Stimulated activated CD4-positive, alpha-beta T cell treated with anti-CD3 and anti-CD28 coated beads, Interleukin-1b, Interleukin-23, amount 100 ng/mL, for 48 hours (primary cell): ENCODE measurements around the gene LRAT.
"Not testable (repeated sequence)": the region's sequence is repeated elsewhere in the genome, so short reads cannot be mapped to it uniquely, and the experiment has no call there.

Experiments
- DNase-seq: peaks from one replicate; pipeline ENCODE4 v3.0.0-alpha.2; 2020

The LRAT gene

DNA sequence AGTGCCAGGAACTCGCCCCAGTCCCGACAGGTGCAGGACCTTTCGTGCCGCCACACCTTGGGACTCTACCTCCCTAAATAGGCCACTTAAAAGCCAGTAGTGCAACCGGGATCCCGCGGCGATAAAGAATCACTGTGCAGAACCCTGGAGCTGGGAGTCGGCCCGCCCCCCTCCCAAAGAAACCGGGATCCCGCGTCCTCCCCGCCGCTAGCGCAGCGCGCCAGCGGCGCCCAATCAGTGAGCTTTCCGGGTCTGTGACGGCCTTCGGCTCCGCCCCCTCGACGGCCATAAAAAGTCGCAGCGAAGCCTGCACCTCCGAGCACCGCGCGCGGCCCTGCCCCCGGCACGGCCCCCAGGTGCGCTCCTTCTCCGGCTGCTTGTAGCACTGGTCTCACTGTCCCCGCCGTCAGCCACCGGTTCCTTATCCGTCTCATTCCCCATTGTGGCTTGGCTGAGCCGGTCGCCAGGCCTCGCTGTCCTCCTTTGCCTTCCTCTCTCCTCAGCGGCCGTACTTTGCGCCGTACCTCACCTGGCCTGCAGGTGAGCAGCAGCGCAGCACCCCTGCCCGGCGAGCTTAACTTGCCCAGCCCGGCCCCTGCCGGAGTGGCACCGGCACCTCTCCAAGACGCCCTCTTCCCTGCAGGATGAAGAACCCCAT lies at the start of gene LRAT:
LRAT (plus strand) TSS at position 318 of the 658 bp plus-strand sequence; CDS start at position 645, 327 bp downstream.
- DNase-seq = peak; percentile 37

DNA sequence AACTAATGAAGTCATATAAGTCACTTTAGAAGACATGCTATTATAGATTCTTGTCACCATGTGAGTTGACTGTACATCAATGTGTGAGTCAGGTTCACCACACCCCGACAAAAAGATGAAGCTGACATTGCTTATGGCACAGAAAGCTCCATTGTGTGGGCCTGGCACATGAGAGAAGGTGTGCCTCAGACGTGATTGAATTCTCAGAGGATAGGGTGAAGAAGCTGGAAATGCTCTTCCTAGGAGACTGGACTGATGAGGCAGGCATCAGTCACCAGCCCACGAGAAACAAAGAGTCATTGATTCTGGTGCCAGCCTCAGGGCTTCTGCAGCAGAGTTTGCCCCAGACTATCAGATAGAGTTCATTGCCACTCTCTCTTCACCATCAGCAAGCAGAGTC lies 35.9 kb upstream of the LRAT start:
- DNase-seq = no peak

DNA sequence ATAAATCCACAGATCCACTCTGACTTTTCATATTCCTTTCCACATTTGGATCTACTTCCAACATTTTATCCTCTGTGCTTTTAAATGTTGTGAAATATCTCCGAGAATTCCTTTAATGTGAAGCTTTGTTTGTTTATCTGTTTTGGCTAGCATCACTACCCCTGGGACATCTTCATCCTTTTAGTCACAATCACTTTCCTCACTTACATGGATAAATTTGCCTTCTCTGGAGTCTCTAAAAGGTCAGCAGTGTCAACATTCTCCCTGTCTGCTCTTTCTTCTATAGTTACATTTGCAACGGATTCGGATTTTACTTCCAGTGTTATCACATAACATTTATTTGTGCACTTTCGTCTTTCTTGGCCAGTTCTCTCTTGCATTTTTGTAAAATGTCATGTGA lies 34.2 kb upstream of the LRAT start:
- DNase-seq = no peak

DNA sequence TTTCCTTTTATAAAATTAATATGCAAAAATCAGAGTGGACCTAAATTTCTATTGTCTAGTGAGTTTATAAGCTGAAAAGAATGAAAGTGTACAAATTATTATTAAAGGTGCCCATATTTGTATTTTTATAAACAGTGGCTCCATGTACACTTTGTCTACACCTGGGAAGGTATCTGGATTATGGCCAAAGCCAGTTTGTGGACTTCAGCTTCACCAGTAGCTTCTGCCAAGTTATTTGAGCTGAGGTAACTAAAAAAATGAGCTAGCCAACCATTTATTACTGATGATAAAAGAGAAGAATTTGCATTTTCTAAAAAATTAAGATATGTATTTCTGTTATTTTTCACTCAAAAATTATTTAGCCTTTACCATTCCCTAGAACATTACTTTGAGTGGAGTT lies 32.3 kb upstream of the LRAT start:
- DNase-seq = no peak

DNA sequence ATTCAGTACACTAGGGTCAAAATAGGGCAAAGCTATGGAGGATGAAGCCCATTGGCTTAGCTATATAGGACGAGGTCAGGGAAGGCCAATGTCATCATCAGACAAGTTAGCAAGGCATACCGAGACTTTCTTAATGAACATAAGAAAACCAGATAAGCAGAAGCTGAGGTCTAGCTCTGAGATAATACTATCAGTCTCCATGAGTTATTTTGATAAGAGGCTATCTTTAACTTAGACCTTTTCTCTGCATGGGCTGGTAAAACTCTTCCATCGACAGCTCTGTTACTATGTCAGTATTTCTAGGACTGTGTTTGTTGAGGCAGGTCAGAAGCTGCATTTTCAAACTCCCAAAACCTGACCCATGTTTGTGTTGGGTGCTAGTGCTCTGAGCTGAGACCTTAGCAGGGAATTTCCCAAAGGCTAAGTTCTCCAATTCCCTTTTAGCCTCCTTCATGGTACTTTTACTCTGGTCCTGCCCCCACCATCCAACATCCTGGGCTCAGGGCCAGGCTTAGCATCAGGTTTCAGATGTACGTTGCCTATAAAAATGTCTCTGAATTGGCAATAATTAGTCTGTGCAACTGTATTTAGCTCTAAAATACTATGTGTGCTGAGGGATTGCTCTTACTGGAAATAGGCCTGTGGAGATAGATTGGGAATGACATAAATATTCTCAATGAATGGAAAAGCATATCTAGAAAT lies 29.3 kb upstream of the LRAT start:
- DNase-seq = no peak

DNA sequence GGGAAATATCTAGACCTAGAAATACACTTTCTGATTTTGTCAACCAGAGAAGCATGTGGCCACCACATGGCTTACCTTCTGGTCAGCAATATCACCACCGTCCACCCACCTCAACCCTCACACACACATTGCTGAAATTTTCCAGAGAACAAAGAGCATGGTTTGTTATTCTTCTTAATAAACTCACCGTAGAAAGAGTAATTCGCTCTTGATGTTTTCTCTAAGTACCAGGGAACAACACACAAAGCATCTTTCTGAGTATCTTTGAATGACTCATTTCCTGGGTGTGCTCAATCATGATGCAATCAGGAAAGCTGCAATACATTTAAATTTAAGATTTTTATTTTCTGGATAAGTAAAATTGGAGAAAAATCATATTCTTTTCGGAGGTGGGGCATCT lies 24.7 kb upstream of the LRAT start:
- no peak for DNase-seq

DNA sequence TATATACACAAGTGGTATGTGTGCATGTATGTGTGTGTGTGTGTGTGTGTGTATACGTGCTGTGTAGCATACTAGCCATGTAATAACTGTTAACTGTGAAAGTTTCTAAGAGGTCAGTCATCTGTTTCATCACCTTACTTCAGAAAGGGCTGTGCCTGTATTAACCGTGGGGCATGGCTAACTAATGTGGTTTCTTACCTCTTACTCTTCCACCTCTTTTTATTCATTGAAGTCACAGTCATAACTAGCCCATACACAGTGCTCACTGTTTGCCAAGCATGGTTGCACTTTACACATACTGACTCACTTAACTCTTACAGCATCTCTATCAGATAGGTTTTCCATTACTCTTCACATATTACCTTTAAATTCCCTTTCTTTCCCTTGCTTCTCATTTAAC lies 23.7 kb upstream of the LRAT start:
- no peak for DNase-seq

DNA sequence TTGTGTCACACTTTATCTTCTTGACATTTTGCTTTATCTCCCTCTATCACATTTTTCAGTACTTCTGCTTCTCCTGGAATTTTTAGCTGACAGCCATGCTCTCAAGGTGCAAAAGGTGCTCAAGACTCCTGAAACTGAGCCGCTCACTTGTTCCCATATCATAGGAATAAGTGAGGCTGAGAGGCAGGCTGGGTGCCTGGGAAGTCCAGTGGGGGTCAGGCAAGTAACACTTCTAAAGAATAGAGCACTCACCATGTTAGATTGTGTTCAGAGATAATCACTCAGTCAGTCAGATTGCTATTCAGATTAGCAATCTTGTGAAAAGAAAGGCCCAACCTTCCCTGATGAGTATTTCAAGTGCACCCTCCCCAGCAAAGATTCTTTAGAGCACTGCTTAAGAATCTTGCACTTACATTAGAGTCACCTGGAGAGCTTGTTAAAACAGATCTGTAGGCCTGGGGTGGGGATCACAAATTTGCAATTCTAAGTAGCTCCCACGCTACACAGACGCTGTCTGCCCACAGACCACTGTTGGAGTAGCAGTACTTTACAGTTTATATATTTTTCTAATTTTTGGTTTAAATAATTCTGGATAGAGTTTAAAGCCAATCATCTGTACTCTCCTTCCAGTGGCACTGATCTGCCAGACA lies 23.1 kb upstream of the LRAT start:
- no peak for DNase-seq

DNA sequence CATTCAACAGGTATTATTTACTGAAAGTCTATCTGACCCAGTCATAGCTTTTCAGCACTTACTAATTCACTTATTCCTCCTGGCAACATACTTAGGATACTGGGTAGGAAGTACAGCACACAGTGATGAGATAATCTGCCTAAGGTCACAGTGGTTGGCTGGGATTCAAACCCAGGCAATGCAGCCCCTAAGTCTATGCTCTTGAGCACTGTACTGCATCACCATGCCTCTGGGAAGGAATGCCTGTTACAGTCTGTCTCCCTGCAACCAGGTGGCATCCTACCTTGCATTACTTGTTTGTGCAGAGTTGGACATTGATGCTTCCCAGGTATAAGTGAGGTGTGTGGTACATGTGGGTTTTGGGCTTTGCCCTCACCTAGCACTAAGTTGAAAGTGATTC lies 21.5 kb upstream of the LRAT start:
- no peak for DNase-seq

DNA sequence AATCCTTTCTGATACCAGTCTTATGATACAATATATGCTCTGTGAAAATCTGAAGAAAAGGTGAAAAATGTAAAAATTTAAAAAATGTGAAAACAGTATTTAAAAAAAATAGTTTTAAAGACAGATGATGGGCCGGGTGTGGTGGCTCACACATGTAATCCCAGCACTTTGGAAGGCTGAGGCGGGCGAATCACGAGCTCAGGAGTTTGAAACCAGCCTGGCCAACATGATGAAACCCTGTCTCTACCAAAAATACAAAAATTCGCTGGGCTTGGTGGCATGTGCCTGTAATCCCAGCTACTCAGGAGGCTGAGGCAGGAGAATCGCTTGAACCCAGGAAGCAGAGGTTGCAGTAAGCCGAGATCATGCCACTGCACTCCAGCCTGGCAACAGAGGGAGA lies 20.2 kb upstream of the LRAT start:
- DNase-seq = not testable (repeated sequence)

DNA sequence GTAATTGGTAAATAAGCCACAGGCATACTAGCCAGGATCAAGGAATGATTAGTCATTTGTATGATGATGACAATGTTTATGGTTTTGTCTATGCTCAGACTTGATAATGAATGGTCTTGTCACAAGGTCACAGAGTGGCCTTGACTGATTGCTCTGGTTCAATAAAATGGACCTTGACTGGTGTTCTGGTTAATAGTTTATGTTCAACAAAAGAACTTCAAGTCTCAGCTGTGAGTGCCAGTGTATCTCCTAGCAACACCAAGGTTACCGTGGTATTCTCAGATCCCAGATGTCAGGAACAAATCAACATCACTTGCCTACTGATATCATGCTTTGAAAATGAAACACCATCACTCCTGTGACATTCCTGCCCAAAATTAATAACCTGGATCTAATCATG lies 16.3 kb upstream of the LRAT start:
- DNase-seq = no peak

DNA sequence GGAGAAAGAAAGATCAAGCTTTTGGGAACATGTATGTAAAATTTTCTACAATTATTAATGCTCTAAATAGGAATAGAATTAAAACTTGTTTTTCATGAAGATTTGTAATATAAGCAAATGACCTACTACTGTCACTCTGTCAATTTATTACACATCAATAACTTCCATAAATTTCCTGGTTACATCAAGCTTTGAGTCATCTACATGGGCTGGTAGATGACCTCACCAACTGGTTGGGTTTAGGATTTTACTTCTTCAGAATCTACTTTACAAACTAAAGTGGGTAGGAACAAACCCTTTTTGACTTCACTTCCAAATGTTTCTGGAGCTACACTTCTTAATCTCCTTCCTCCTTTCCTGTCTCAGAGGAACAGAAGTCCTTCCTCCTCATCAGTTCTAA lies 12.0 kb upstream of the LRAT start:
- DNase-seq = no peak

DNA sequence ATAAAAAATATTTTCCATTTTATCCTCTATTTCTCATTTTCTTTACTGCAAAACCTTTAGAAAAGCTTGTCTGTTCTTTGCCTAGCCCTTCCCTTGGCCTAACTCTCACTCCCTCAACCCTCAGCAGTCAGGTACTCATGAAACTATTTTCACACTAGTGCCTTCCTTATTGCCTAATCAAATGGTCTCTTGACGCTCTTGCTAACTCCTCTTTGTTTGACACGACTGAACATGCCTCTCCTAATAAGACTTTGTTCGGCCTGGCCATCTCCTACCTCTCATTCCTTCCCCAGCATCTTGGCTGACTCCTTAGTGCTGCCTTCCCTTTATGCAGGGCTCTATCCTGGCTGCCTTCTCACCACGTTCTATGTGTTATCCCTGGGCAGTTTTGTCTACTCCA lies 11.1 kb upstream of the LRAT start:
- DNase-seq = no peak

DNA sequence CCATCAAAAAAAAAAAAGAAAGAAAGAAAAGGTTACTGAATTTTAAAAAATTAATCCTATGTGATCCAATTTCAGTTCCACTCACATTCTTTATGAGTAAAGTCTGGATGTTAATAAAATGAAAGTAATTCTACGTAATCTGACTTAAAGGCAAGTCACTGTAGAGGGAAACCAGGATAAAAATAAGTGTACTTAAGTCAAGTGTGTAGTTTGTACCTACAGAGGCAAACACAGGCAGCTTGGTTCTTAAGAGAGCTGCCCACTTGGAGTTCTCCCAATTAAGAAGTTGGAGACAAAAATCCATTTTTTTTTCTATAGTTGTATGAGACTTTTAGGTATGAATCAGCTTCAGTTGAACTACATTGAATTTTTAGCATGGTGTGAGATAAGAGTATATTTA lies 7.0 kb upstream of the LRAT start:
- DNase-seq = no peak

DNA sequence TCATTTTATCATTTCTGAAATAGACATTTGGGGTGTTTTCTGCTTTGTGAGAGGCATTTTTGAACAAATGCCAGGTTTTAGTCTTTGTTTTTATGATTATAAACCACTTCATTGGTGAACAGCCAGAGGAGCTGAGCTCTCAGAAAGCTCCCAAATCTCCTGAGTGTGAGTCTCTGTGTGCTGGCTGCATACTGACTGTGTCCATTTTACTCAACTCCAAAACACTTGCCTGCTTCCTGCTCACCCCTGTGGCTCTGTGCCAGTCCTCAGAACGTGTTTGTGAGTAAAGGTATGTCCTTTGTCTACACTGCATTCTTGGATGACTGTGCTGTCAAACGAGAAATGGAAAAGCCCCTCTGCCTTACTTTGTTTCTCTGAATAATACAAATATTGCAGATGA lies 5.4 kb upstream of the LRAT start:
- DNase-seq = no peak

DNA sequence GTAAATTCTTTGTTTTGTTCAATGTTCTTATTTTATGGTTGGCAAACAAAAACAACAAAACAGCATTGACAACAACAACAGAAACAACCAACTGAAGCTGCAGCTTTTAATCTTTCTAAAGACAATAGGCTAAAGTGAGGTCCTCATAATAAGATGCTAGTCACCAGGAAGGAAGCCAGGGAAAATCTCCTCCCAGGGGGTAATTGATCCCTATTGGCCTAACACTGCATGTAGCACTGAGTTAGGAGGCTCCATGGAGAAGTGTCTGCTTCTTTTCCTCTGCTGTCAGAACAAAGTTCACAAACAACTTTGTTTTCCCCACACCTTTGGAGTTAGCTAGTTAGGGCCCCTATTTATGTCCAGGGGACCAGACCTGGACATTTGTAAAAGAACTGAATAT lies 4.7 kb upstream of the LRAT start:
- DNase-seq = no peak

DNA sequence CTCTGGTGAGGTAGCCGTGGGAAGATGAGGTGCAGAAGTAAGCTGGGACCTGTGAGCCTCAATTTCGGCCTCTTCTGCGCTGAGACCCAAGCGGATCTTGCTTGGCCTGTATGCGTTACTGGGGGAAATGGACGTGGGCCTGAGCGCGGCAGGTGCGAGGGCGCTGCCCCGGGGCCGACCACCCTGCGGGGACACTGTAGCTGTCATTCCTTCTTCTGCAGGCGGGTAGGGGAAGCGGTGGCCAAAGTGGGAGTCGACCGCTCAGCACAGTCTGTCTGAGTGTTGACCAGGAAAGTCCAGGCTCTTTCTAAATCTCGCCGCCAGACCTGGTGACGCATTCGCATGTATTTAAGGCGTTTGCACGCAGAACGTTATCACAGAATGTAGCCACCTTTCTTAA lies 3.3 kb upstream of the LRAT start:
- no peak for DNase-seq

DNA sequence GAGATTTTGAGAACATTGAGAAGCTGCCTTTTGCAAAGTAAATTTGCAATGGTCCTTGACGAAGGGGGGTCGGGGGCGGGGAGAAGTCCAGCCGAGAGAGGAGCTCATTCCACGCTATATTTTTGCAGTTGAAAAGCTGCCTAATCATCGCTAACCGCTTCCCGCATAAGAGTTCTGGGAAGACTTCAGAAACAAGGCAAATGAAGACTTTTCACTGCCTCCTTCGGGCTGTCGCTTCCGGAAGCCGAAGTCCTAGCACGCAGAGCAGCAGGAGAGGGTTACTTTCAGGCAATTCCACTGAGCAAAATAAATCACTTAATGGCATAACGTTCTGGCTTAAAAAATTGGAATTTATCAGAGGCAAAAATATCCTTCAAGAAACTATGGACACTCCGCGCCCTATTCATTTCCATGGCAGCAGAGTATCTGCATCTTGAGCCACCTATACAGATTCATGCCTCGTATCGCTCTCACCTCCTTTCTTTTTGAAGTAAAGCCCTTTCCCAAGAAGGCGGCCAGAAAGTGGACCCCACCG lies 2.6 kb upstream of the LRAT start:
- DNase-seq = no peak

DNA sequence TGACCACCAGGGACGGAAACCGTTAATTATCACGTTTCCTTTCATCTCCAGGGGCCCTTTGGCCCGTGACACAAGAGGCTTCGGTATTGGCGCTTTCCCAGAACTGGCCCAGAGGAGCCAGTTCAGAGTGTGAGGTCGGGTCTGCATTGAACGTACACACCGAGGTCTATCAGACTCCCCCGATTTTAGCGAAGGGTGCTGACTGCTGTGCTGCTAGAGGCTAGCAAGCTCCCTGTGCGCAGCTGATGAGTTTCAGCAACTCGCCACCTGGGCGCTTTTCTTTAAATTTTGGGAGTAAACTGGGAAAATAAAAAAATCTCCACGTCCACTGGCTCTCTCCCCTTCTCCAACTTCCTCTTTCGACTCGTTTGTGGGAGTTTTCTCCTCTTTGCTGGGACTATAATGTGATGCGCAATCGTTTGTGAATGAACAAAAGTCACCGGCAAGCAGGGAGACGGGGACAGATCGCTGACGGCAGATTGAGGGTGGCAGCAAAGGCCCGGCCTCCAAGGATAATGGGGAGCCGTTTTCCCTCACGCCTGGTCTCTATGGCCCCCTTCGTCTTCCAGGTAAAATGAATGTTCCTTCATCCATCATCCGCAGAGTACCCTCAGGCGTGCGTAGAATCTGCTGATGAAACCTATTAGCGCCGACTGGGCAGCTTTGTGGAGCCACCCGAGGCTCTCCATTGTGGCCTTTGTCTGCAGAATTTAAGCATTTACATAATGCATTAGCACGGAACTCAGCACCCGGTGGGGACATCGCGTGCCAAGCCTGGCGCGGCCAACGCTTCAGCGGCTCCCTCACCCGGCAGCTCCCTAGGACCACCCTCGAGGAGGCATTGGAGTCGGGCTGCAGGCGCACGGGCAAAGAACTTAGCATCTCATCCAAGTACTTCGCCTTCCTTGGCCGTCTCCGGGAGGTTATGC lies 1.6 kb upstream of the LRAT start:
- DNase-seq = no peak

DNA sequence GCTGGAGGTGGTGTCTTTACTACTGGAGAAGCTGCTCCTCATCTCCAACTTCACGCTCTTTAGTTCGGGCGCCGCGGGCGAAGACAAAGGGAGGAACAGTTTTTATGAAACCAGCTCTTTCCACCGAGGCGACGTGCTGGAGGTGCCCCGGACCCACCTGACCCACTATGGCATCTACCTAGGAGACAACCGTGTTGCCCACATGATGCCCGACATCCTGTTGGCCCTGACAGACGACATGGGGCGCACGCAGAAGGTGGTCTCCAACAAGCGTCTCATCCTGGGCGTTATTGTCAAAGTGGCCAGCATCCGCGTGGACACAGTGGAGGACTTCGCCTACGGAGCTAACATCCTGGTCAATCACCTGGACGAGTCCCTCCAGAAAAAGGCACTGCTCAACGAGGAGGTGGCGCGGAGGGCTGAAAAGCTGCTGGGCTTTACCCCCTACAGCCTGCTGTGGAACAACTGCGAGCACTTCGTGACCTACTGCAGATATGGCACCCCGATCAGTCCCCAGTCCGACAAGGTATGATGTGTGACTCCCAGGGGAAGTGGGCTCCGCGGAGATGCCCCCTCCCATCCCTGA lies 634 bp downstream of the LRAT start:
- no peak for DNase-seq

DNA sequence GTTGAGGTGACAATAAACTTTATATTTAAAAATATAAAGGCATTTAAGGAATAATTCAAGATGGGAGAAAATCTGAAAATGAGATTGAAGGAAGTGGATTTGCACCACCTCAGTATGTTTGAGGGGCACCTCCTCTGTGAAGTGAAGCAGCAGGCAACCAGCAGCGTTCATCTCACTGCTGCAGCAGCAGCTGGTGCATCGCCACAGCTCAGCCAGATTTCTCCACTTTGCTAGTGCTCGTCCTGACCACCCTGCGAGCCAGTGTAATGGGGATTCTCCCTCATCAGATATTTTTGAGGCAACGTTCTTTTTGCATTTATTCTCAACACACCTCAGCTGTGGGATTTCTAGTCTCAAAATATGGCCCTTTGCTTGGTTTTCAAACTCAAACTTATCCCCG lies 13.9 kb downstream of the LRAT start:
- no peak for DNase-seq

DNA sequence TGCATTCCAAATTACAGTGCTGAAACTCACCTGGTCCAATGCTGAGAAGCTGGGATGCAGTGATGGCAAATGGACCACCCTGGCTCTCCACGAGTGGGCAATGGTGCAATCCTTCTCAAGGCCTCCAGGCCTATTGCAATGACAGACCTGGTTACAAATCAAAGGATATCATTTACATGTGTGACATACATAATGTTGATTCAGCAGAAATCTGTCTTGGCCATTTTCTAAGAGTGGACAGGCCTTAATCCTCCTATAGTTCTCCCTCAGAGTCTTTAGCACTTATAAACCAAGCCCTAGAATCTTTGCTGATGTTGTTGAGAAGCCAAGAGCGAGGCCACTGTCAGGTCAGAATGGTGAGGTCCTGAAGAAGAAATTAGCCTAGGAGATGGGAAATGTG lies 17.1 kb downstream of the LRAT start:
- DNase-seq = no peak

DNA sequence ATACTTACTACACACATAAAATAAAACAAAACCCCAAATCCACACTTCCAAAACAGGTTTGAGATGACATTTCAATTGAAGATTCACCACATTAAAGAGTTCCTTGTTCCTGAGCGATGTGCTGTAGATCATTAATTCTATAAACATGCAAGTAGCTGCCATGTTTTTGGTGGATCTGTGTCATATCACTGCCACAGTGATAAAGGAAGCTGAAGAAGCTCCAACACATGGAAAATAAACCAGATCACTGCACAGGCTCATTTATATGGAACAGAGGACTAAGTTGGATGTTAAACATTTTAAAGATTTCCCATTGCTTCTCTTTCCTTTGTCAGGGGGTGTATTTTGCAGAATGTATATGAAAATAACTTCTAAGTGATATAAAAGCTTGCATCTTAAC lies 34.5 kb downstream of the LRAT start:
- DNase-seq = no peak
